Urinary bladder (tissue), 4 donors: ENCODE measurements around the gene PIK3AP1. TPM values are rescaled to one million over a fixed set of nuclear protein-coding genes. Genes with fewer than 3 reads are reported as not detected.

ENCODE experiments used
- DNase-seq: peaks from one replicate; pipeline ENCODE4 v3.0.0-alpha.2; 2015; ENCODE audit errors: extremely low spot score
- H3K27ac ChIP-seq: one replicate; pipeline ENCODE4 v1.5.1; 2013; ENCODE audit warnings: low read depth, mild to moderate bottlenecking, moderate library complexity
- H3K36me3 ChIP-seq: one replicate; pipeline ENCODE4 v1.6.1; 2013; ENCODE audit warnings: mild to moderate bottlenecking, moderate library complexity; ENCODE audit not compliant: insufficient read depth
- H3K4me1 ChIP-seq: one replicate; pipeline ENCODE4 v1.6.1; 2013; ENCODE audit warnings: mild to moderate bottlenecking, moderate library complexity; ENCODE audit not compliant: insufficient read depth
- H3K4me3 ChIP-seq: one replicate; pipeline ENCODE4 v1.5.1; 2013; ENCODE audit warnings: low read depth, low read length
- WGBS: extraction: QIAGEN DNeasy Blood & Tissue Kit; methylation state at CpG from one replicate; pipeline ENCODE4 v1.1.7; 2013; 5-methylcytosine and 5-hydroxymethylcytosine counted together
- polyA plus RNA-seq: library from polyadenylated mRNA; stranded (reverse); fragments of 200-250 nt; gene quantifications from one replicate; pipeline ENCODE4 v1.2.3, GENCODE V29; 2013
- total RNA-seq: library from RNA; depleted of rRNA; stranded (reverse); fragments of >200 nt; gene quantifications from one replicate; pipeline ENCODE4 v1.2.3, GENCODE V29; 2014
- donor health status: healthy with polysubstance abuse.
- donor health status: healthy.

Gene PIK3AP1
- total and polyA plus RNA-seq, 2 donors: 3.7 to 6.6 TPM

- H3K27ac ChIP-seq: no peak overlapping the region
- WGBS: 80% methylated on average over 5 of the region's 5 CpGs
- no peak overlapping the region for H3K4me3 ChIP-seq
- H3K36me3 ChIP-seq: no peaks in the 10 kb centered on the region
- no peak for DNase-seq
- no peaks in the 10 kb centered on the region for H3K4me1 ChIP-seq
Measured at GRCh38 chr10:96626795-96627194, 93.5 kb downstream of the PIK3AP1 start.

- WGBS: 60% methylated on average over 1 of the region's 1 CpG
- no peak for DNase-seq
- Histone ChIP-seq H3K36me3 (no peaks in the 10 kb centered on the region), H3K4me3 (no peak overlapping the region), H3K4me1 (no peaks in the 10 kb centered on the region), H3K27ac (no peak overlapping the region)
Measured at GRCh38 chr10:96625173-96625572, 95.1 kb downstream of the PIK3AP1 start.

- Histone ChIP-seq H3K36me3 (no peaks in the 10 kb centered on the region), H3K4me1 (no peaks in the 10 kb centered on the region), H3K27ac (no peak overlapping the region), H3K4me3 (no peak overlapping the region)
- 90% methylated on average over 6 of the region's 6 CpGs for WGBS
- no peak for DNase-seq
Measured at GRCh38 chr10:96622013-96622787, 98.1 kb downstream of the PIK3AP1 start.

- DNase-seq: no peak
- H3K4me3 ChIP-seq: no peak overlapping the region
- no peaks in the 10 kb centered on the region for H3K4me1 ChIP-seq
- WGBS: 79% methylated on average over 17 of the region's 17 CpGs
- H3K36me3 ChIP-seq: no peaks in the 10 kb centered on the region
- H3K27ac ChIP-seq: no peak overlapping the region
Measured at GRCh38 chr10:96619796-96620773, 100.2 kb downstream of the PIK3AP1 start.

- Histone ChIP-seq H3K4me3 (no peak overlapping the region), H3K4me1 (no peaks in the 10 kb centered on the region), H3K36me3 (no peaks in the 10 kb centered on the region), H3K27ac (no peak overlapping the region)
- DNase-seq: no peak
- 72% methylated on average over 11 of the region's 11 CpGs for WGBS
Measured at GRCh38 chr10:96619120-96619519, 101.2 kb downstream of the PIK3AP1 start.

GRCh38 chr10:96618653-96619052 lies 101.7 kb downstream of the PIK3AP1 start:
- DNase-seq: no peak
- no peak overlapping the region for H3K4me3 ChIP-seq
- 32% methylated on average over 2 of the region's 2 CpGs for WGBS
- H3K27ac ChIP-seq: no peak overlapping the region
- H3K36me3 ChIP-seq: no peaks in the 10 kb centered on the region
- H3K4me1 ChIP-seq: no peaks in the 10 kb centered on the region

- no peaks in the 10 kb centered on the region for H3K4me1 ChIP-seq
- 72% methylated on average over 4 of the region's 4 CpGs for WGBS
- H3K27ac ChIP-seq: no peak overlapping the region
- DNase-seq: no peak
- H3K4me3 ChIP-seq: no peak overlapping the region
- H3K36me3 ChIP-seq: no peaks in the 10 kb centered on the region
Measured at GRCh38 chr10:96616961-96617360, 103.4 kb downstream of the PIK3AP1 start.

GRCh38 chr10:96614515-96614914 lies 105.8 kb downstream of the PIK3AP1 start:
- WGBS: 71% methylated on average over 2 of the region's 2 CpGs

GRCh38 chr10:96613576-96613975 lies 106.7 kb downstream of the PIK3AP1 start:
- Histone ChIP-seq H3K4me3 (no peak overlapping the region), H3K27ac (no peak overlapping the region), H3K36me3 (no peaks in the 10 kb centered on the region), H3K4me1 (no peaks in the 10 kb centered on the region)
- 88% methylated on average over 3 of the region's 3 CpGs for WGBS
- no peak for DNase-seq

More at GRCh38 chr10:96614515-96614914, 105.8 kb downstream of the PIK3AP1 start:
- no peak overlapping the region for H3K4me3 ChIP-seq
- H3K27ac ChIP-seq: no peak overlapping the region
- no peaks in the 10 kb centered on the region for H3K4me1 ChIP-seq
- DNase-seq: no peak
- H3K36me3 ChIP-seq: no peaks in the 10 kb centered on the region

- Histone ChIP-seq H3K4me3 (no peak overlapping the region), H3K27ac (no peak overlapping the region), H3K4me1 (no peaks in the 10 kb centered on the region), H3K36me3 (no peaks in the 10 kb centered on the region)
- no peak for DNase-seq
- WGBS: 76% methylated on average over 8 of the region's 8 CpGs
Measured at GRCh38 chr10:96612055-96612830, 108.1 kb downstream of the PIK3AP1 start.

GRCh38 chr10:96610817-96611216 lies 109.5 kb downstream of the PIK3AP1 start:
- Histone ChIP-seq H3K27ac (no peak overlapping the region), H3K36me3 (no peaks in the 10 kb centered on the region), H3K4me3 (no peak overlapping the region), H3K4me1 (no peaks in the 10 kb centered on the region)
- no peak for DNase-seq
- 78% methylated on average over 6 of the region's 6 CpGs for WGBS

GRCh38 chr10:96609510-96609909 lies 110.8 kb downstream of the PIK3AP1 start:
- H3K36me3 ChIP-seq: no peaks in the 10 kb centered on the region
- DNase-seq: no peak
- H3K4me3 ChIP-seq: no peak overlapping the region
- H3K4me1 ChIP-seq: no peaks in the 10 kb centered on the region
- H3K27ac ChIP-seq: no peak overlapping the region
- WGBS: 85% methylated on average over 7 of the region's 7 CpGs

- Histone ChIP-seq H3K4me3 (no peak overlapping the region), H3K27ac (no peak overlapping the region), H3K36me3 (no peaks in the 10 kb centered on the region), H3K4me1 (no peaks in the 10 kb centered on the region)
- 57% methylated on average over 5 of the region's 5 CpGs for WGBS
- DNase-seq: no peak
Measured at GRCh38 chr10:96608805-96609204, 111.5 kb downstream of the PIK3AP1 start.
